Measurements from ENCODE around the gene ABCB1.
A peak's percentile ranks its signal among the peaks of the same experiment; 100 is the strongest.

ABCB1 gene

GRCh38 chr7:87600130-87601124 lies at the start of gene ABCB1:
Gene ABCB1, minus strand, starts transcription at chr7:87600884. Its CDS starts 700 bp downstream, at chr7:87600184.
- DNase-seq: peak; percentile 61

GRCh38 chr7:87648316-87648715 lies 47.6 kb upstream of the ABCB1 start:
- DNase-seq: no peak

GRCh38 chr7:87645446-87645845 lies 44.8 kb upstream of the ABCB1 start:
- no peak for DNase-seq

GRCh38 chr7:87635921-87636320 lies 35.2 kb upstream of the ABCB1 start:
- no peak for DNase-seq

- peak; percentile 11 for DNase-seq
Observed at GRCh38 chr7:87628780-87629569, 28.3 kb upstream of the ABCB1 start.

- no peak for DNase-seq
Observed at GRCh38 chr7:87627634-87627994, 26.9 kb upstream of the ABCB1 start.

- DNase-seq: no peak
Observed at GRCh38 chr7:87625101-87625500, 24.4 kb upstream of the ABCB1 start.

- DNase-seq: no peak
Observed at GRCh38 chr7:87624628-87625027, 23.9 kb upstream of the ABCB1 start.

GRCh38 chr7:87615197-87615596 lies 14.5 kb upstream of the ABCB1 start:
- no peak for DNase-seq

GRCh38 chr7:87609916-87610315 lies 9.2 kb upstream of the ABCB1 start:
- DNase-seq: no peak

GRCh38 chr7:87608431-87608830 lies 7.7 kb upstream of the ABCB1 start:
- no peak for DNase-seq

- DNase-seq: no peak
Observed at GRCh38 chr7:87604264-87604663, 3.6 kb upstream of the ABCB1 start.

GRCh38 chr7:87599336-87599735 lies 1.3 kb downstream of the ABCB1 start:
- DNase-seq: peak; percentile 73

- no peak for DNase-seq
Observed at GRCh38 chr7:87598234-87599009, 2.3 kb downstream of the ABCB1 start.

- no peak for DNase-seq
Observed at GRCh38 chr7:87596696-87597095, 4.0 kb downstream of the ABCB1 start.

GRCh38 chr7:87596136-87596535 lies 4.5 kb downstream of the ABCB1 start:
- DNase-seq: no peak

GRCh38 chr7:87592300-87592699 lies 8.4 kb downstream of the ABCB1 start:
- no peak for DNase-seq

- DNase-seq: no peak
Observed at GRCh38 chr7:87591211-87591610, 9.5 kb downstream of the ABCB1 start.

- no peak for DNase-seq
Observed at GRCh38 chr7:87590578-87590977, 10.1 kb downstream of the ABCB1 start.

- DNase-seq: no peak
Observed at GRCh38 chr7:87589631-87590030, 11.1 kb downstream of the ABCB1 start.

GRCh38 chr7:87581723-87582122 lies 19.0 kb downstream of the ABCB1 start:
- DNase-seq: no peak

GRCh38 chr7:87580636-87581035 lies 20.0 kb downstream of the ABCB1 start:
- DNase-seq: no peak

GRCh38 chr7:87575521-87575920 lies 25.2 kb downstream of the ABCB1 start:
- DNase-seq: no peak
